Thymus (tissue), 11 donors: ENCODE results near the gene RIIAD1. TPM values are rescaled to one million over a fixed set of nuclear protein-coding genes. Genes with fewer than 3 reads are reported as not detected.

Source experiments
- DNase-seq, 9 donors: peaks; one replicate each; pipeline ENCODE4 v3.0.0-alpha.2; 2013; ENCODE audit warnings: low spot score in 9 of 9, low read depth in 6 of 9, missing footprints in 1 of 9
- H3K27ac ChIP-seq, 2 donors: one replicate each; pipeline ENCODE4 v1.5.1; 2013; ENCODE audit warnings: control low read depth in 1 of 2, low read depth in 1 of 2, low read length in 1 of 2, mild to moderate bottlenecking in 1 of 2, moderate library complexity in 1 of 2
- H3K27me3 ChIP-seq, 2 donors: one replicate each; pipeline ENCODE4 v1.5.1; 2013; ENCODE audit warnings: low read length in 1 of 2; ENCODE audit not compliant: control insufficient read depth in 2 of 2, insufficient read depth in 1 of 2
- H3K36me3 ChIP-seq, 2 donors: one replicate each; pipeline ENCODE4 v1.5.1; 2013; ENCODE audit warnings: low read length in 1 of 2, mild to moderate bottlenecking in 1 of 2, moderate library complexity in 1 of 2; ENCODE audit not compliant: control insufficient read depth in 2 of 2, insufficient read depth in 2 of 2
- H3K4me1 ChIP-seq, 2 donors: one replicate each; pipeline ENCODE4 v1.5.1; 2013; ENCODE audit warnings: low read length in 2 of 2; ENCODE audit not compliant: control insufficient read depth in 2 of 2, insufficient read depth in 2 of 2
- H3K4me3 ChIP-seq, 2 donors: one replicate each; pipeline ENCODE4 v1.5.1; 2013; ENCODE audit warnings: low read length in 2 of 2, control low read depth in 1 of 2, mild to moderate bottlenecking in 1 of 2
- H3K9me3 ChIP-seq, 2 donors: one replicate each; pipeline ENCODE4 v1.5.1; 2013; ENCODE audit warnings: low read length in 1 of 2, mild to moderate bottlenecking in 1 of 2; ENCODE audit not compliant: control insufficient read depth in 2 of 2, insufficient read depth in 1 of 2
- WGBS: extraction: QIAGEN DNeasy Blood & Tissue Kit; methylation state at CpG from one replicate; pipeline ENCODE4 v1.1.7; 2013; 5-methylcytosine and 5-hydroxymethylcytosine counted together
- polyA plus RNA-seq: library from polyadenylated mRNA; stranded (reverse); fragments of 200-250 nt; gene quantifications from one replicate; pipeline ENCODE4 v1.2.3, GENCODE V29; 2013
- total RNA-seq: library from RNA; stranded (reverse); fragments of 120-200 nt; gene quantifications from one replicate; pipeline ENCODE4 v1.2.4, GENCODE V29; 2013
- donor health status: healthy.

RIIAD1 gene
- total and polyA plus RNA-seq, 2 donors: 0.21 TPM; not detected in 1

DNA sequence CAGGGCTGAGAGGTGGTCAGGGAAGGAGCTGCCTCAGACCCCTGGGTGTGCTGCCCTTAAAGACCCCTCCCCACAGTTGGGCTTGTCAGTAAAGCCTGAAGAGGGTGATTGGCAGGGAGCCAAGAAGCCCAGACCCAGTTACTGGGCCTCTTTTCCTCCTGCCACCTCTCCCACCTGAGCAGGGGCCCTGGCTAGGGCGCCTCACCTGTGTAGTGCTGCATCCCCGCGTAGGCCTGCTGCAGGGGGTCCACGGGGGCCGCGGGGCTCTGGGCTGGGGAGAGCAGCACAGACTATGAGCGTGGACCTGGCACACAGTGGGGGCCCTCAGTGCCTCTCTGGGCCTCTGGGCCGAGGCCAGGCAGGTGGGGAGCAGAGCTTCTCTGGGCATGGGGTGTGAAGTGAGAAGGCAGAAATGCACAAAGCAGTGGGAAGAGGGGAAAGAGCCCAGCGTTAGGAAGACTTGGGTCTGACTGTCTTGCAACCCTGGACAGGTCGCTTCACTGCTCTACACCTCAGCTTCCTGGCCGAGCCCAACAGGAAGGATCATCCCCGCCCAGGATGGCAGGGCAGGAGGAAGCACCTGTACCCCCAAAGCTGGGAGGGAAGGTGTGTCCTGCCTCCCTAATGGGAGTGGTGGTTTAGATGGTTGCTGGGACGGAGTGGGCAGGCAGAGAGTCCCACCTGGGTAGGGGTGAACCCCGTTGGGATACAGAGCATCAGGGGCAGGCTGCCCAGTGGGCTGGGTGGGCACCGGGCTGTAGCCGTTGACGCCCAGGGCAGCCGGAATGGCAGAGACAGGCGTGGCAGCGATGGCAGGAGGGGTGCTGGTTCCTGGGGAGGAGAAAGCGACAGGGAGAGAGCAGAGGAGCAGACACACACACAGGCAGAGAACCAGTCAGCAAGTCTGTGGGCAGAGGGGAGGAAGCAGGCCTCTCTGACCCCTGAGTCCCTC is 14.6 kb upstream of the RIIAD1 start:
- Histone ChIP-seq H3K4me3 (no peak overlapping the region), H3K36me3 (peaks cover 0 to 2% of the 10 kb centered on the region in 2 donors), H3K27me3 (peaks cover 0 to 7% of the 10 kb centered on the region in 2 donors), H3K27ac (no peak overlapping the region), H3K4me1 (peaks cover 0 to 9% of the 10 kb centered on the region in 2 donors), H3K9me3 (no peaks in the 10 kb centered on the region)
- 66% methylated on average over 21 of the region's 21 CpGs for WGBS
- no peak for DNase-seq

DNA sequence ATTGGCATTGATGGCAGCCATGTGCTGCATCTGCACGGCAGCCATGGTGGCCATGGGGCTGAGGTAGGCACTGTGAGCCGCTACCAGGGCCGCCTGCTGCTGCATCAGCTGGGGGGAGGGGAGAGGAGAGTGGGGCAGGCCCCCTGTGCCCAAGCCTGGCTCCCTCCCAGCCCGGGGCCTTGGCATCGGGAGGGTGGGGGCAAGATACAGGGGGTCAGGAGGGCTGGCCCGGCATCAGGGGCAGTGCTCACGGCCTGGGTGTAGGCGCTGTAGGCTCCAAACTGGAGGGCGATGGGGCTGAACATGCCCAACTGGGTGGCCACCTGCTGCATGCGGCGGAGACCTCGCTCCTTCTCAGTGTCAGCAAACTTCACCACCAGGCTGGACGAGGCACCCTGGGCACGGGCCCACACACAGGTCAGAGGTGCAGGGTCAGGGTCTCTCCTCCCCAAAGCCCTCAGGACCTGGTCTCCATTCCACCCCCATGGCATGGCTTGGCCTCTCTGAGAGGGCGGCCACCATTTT is 13.7 kb upstream of the RIIAD1 start:
- no peak overlapping the region for H3K27ac ChIP-seq
- no peaks in the 10 kb centered on the region for H3K9me3 ChIP-seq
- peaks cover 0 to 14% of the 10 kb centered on the region in 2 donors for H3K27me3 ChIP-seq
- H3K36me3 ChIP-seq: no peaks in the 10 kb centered on the region
- DNase-seq: no peak
- peaks cover 0 to 9% of the 10 kb centered on the region in 2 donors for H3K4me1 ChIP-seq
- WGBS: 97% methylated on average over 15 of the region's 15 CpGs
- H3K4me3 ChIP-seq: no peak overlapping the region

DNA sequence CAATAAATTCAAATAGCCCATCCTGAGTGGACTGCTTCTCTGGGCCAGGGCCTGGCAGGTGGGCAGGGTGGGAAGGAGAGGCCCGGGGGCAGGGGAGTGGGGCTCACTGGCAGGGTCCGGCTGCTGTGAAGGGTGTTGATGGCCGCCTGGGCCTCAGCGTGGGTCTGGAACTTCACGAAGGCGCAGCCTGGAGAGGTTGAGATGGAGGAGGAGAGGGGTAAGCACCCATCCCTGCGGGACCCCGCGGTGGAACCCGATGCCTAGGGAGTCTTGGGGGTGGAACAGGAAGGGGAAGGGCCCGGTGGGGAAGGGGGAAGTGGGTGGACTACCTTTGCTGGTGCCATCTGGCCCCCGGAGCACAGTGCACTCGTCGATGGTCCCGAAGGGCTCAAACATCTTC is 12.4 kb upstream of the RIIAD1 start:
- Histone ChIP-seq H3K27ac (no peak overlapping the region), H3K27me3 (peaks cover 0 to 24% of the 10 kb centered on the region in 2 donors), H3K4me3 (no peak overlapping the region), H3K9me3 (no peaks in the 10 kb centered on the region), H3K36me3 (no peaks in the 10 kb centered on the region), H3K4me1 (peaks cover 0 to 9% of the 10 kb centered on the region in 2 donors)
- no peak for DNase-seq
- WGBS: 89% methylated on average over 15 of the region's 15 CpGs

DNA sequence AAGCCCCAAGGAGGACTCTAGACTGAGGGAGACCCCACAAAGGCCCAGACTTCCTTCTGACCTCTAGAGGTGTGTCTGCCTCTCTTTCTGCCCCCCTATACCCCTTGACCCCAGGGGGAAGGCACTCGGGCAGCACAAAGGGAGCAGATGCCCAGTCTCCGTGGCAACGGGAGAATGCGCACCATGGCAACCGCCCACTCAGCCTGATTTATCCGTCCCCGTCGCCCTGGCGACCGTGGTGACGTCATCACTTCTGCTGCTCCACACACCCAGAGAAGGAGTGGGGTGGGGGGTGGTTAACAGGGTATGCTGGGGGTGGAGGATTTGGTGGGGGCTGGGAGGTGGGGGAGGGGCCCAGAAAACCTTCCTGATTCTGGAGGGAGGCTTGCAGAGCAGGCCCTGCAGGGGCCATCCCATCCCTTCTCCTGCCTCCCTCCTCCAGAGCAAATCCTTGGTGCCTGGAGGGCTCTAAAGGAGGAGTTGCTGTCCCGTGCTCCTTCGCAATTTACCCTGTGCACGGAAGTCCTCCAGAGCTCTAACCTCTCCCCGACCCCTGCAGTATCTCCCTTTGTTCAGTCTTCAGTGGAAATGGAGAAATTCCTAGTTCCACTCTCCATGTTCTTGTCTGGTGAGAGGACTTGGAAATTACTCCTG is 11.0 kb upstream of the RIIAD1 start:
- 89% methylated on average over 15 of the region's 15 CpGs for WGBS
- H3K36me3 ChIP-seq: no peaks in the 10 kb centered on the region
- no peak overlapping the region for H3K4me3 ChIP-seq
- no peaks in the 10 kb centered on the region for H3K9me3 ChIP-seq
- DNase-seq: peak in 1 of 9 donors; percentile 18
- H3K4me1 ChIP-seq: peaks cover 0 to 9% of the 10 kb centered on the region in 2 donors
- peaks cover 0 to 38% of the 10 kb centered on the region in 2 donors for H3K27me3 ChIP-seq
- H3K27ac ChIP-seq: no peak overlapping the region

DNA sequence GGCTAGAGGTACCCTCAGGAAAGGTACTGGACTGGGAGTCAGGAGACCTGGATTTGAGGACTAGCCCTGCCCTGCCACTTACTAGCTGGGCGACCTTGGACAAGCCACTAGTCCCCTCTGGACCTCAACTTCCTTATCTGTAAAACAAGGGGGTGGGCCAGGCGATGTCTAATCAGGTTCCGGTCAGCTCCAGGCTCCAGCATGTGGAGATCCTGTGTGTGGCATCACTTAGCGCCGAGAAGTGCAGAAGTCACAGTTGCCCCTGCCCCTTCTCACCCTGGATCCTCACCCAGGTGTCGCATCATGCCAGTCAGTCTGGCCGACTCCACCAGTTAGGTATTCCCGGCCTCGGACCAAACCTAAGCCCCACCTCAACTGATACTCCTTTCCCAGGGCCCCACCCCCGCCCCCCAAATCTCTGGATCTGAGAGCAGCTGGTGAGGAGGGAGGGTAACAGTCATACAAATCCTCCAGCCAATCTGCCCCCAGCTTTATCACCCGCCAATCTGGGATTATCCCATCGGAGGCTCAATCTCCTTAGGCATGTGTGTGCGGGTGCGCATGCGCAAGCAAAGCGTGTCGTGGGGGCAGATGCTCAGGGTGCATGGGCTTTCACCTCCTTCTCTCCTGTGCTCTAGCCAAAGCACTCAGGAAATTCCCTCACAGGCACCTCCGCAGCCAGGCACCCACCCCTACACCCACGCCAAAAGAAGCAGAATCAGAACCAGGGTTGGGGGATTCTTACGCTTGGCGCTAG is 10.1 kb upstream of the RIIAD1 start:
- no peak for DNase-seq
- peaks cover 0 to 6% of the 10 kb centered on the region in 2 donors for H3K9me3 ChIP-seq

DNA sequence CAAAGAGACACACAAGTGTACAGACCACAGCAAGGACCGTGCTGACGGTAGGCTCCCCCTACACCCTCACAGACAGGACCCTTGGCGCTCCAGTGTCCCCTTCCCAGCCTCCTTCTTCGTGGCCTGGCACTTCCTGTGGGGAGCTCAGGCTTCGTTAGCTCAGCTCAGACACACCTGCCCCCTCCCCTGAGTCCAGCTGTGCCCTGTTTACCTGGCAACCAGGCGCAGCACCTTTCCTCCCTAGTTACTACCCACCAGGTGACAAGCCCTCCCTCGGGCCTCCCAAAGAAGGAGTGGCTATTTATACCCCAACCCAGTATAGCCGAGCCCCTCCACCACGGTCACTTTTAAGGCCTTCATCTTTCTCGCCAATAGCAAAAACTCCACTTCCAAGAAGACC is 9.4 kb upstream of the RIIAD1 start:
- WGBS: 65% methylated on average over 10 of the region's 10 CpGs
- peaks cover 0 to 6% of the 10 kb centered on the region in 2 donors for H3K9me3 ChIP-seq
- no peak overlapping the region for H3K27ac ChIP-seq
- peaks cover 4 to 55% of the 10 kb centered on the region in 2 donors for H3K27me3 ChIP-seq
- H3K36me3 ChIP-seq: no peaks in the 10 kb centered on the region
- peaks cover 0 to 8% of the 10 kb centered on the region in 2 donors for H3K4me1 ChIP-seq
- no peak for DNase-seq
- H3K4me3 ChIP-seq: no peak overlapping the region

More for the DNA sequence above, 10.1 kb upstream of the RIIAD1 start:
- Histone ChIP-seq H3K36me3 (no peaks in the 10 kb centered on the region), H3K27me3 (peaks cover 0 to 47% of the 10 kb centered on the region in 2 donors), H3K4me3 (no peak overlapping the region), H3K27ac (no peak overlapping the region), H3K4me1 (peaks cover 0 to 10% of the 10 kb centered on the region in 2 donors)
- 94% methylated on average over 21 of the region's 21 CpGs for WGBS

DNA sequence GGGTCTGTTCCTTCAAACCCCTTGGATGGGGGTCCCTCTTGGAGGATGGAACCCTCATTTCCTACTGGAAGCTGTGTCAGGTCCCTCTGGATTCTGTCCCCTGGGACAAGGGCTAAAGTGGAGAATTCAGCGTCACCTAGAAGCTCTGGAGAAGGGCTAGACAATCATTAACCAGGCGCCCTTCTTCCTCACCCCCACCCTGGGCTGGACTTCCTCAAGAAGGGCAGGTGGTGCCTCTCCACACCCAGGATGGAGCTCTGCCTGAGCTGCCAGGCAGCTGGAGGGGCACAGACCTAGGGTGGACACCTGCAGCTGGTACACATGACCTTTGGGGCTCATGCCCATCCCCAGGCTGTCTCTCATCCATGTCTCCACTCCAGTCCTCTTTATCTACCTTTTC is 8.3 kb upstream of the RIIAD1 start:
- Histone ChIP-seq H3K4me1 (peaks cover 0 to 11% of the 10 kb centered on the region in 2 donors), H3K27ac (no peak overlapping the region), H3K36me3 (no peaks in the 10 kb centered on the region), H3K27me3 (peaks cover 13 to 66% of the 10 kb centered on the region in 2 donors), H3K9me3 (peaks cover 0 to 6% of the 10 kb centered on the region in 2 donors), H3K4me3 (no peak overlapping the region)
- no peak for DNase-seq
- WGBS: 86% methylated on average over 2 of the region's 2 CpGs

DNA sequence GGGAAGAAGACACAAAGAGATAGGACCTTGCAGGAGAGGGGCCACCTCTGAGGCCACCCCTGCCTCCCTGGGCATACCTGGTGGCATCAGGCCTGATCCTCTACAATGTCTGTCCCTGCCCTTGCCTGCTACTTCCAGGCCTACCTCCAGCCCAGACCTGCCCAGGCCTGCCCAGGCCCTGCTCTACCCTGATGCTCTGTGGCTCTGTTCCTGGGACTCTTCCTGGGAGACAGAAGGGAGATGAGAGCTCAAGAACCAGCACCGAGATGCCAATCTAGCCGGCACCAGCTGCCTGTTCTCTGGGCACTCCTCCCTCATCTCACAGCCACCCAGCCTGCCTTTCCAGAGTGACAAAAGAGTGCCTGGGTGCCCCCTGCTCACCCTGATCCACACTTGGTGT is 7.4 kb upstream of the RIIAD1 start:
- Histone ChIP-seq H3K4me1 (peaks cover 0 to 11% of the 10 kb centered on the region in 2 donors), H3K27me3 (peaks cover 15 to 74% of the 10 kb centered on the region in 2 donors), H3K9me3 (peaks cover 0 to 6% of the 10 kb centered on the region in 2 donors), H3K27ac (no peak overlapping the region), H3K4me3 (no peak overlapping the region), H3K36me3 (no peaks in the 10 kb centered on the region)
- no peak for DNase-seq
- WGBS: 92% methylated on average over 2 of the region's 2 CpGs
